MM.1S (cell line): ENCODE results near the gene ZNF785.
"Not testable (repeated sequence)": the region's sequence is repeated elsewhere in the genome, so short reads cannot be mapped to it uniquely, and the experiment has no call there.

Experiments used
- DNase-seq: peaks from one replicate; pipeline ENCODE4 v3.0.0-alpha.2; 2015
- H2AFZ ChIP-seq: fragments of 300-600 bp; sonication (generic); 2 replicates; pipeline ENCODE4 v1.6.0; 2016; ENCODE audit warnings: antibody characterized with exemption, low read length
- H3F3A ChIP-seq: fragments of 300-600 bp; sonication (generic); 2 replicates; pipeline ENCODE4 v1.6.1; 2016; ENCODE audit warnings: mild to moderate bottlenecking, antibody characterized with exemption, low read length, moderate library complexity, mixed read lengths; ENCODE audit not compliant: insufficient read depth
- H3K27ac ChIP-seq: fragments of 300-600 bp; sonication (generic); 2 replicates; pipeline ENCODE4 v1.5.1; 2016; ENCODE audit warnings: mild to moderate bottlenecking, low read length
- H3K27me3 ChIP-seq: fragments of 300-600 bp; sonication (generic); replicated peaks from 2 replicates; pipeline ENCODE4 v1.6.0; 2016; ENCODE audit warnings: low read length; ENCODE audit not compliant: insufficient read depth
- H3K36me3 ChIP-seq: fragments of 300-600 bp; sonication (generic); replicated peaks from 2 replicates; pipeline ENCODE4 v1.6.1; 2016; ENCODE audit warnings: mild to moderate bottlenecking, low read length, mixed read lengths; ENCODE audit not compliant: insufficient read depth
- H3K4me1 ChIP-seq: fragments of 300-600 bp; sonication (generic); 2 replicates; pipeline ENCODE4 v1.6.1; 2016; ENCODE audit warnings: low read length, mixed read lengths
- H3K4me2 ChIP-seq: fragments of 300-600 bp; sonication (generic); 2 replicates; pipeline ENCODE4 v1.6.0; 2016; ENCODE audit warnings: low read depth, low read length
- H3K4me3 ChIP-seq: fragments of 300-600 bp; sonication (generic); 2 replicates; pipeline ENCODE4 v1.5.1; 2016; ENCODE audit warnings: low read length, mixed read lengths
- H3K79me2 ChIP-seq: fragments of 300-600 bp; sonication (generic); 2 replicates; pipeline ENCODE4 v1.6.1; 2016; ENCODE audit warnings: mixed run types, low read length, mixed read lengths
- H3K9ac ChIP-seq: fragments of 300-600 bp; sonication (generic); 2 replicates; pipeline ENCODE4 v1.6.1; 2016; ENCODE audit warnings: low read length, mixed read lengths
- H3K9me2 ChIP-seq: fragments of 300-600 bp; sonication (generic); replicated peaks from 2 replicates; pipeline ENCODE4 v1.6.1; 2016; ENCODE audit warnings: mild to moderate bottlenecking, low read length, mixed read lengths; ENCODE audit not compliant: insufficient read depth
- H3K9me3 ChIP-seq: fragments of 300-600 bp; sonication (generic); replicated peaks from 2 replicates; pipeline ENCODE4 v1.6.1; 2016; ENCODE audit warnings: mild to moderate bottlenecking, low read length, mixed read lengths; ENCODE audit not compliant: insufficient read depth
- H4K20me1 ChIP-seq: fragments of 300-600 bp; sonication (generic); 2 replicates; pipeline ENCODE4 v1.6.1; 2016; ENCODE audit warnings: mild to moderate bottlenecking, low read length, moderate library complexity, mixed read lengths; ENCODE audit not compliant: insufficient read depth
- EZH2 ChIP-seq: fragments of 300-600 bp; sonication (generic); optimal IDR thresholded peaks from 2 replicates; pipeline ENCODE3; 2017; ENCODE audit warnings: low read depth, mild to moderate bottlenecking, antibody characterized with exemption, low read length, mixed read lengths
- EZH2phosphoT487 ChIP-seq: fragments of 300-600 bp; sonication (generic); IDR thresholded peaks from 2 replicates; pipeline ENCODE4 v1.6.1; 2018; ENCODE audit warnings: antibody characterized with exemption, low read length
- TF ChIP-seq, protein P1 (sequence below): fragments of 300-600 bp; sonication (generic); IDR thresholded peaks from 2 replicates; pipeline ENCODE4 v1.5.1; 2016; ENCODE audit warnings: antibody characterized with exemption, low read length, mixed read lengths

The ZNF785 gene

DNA sequence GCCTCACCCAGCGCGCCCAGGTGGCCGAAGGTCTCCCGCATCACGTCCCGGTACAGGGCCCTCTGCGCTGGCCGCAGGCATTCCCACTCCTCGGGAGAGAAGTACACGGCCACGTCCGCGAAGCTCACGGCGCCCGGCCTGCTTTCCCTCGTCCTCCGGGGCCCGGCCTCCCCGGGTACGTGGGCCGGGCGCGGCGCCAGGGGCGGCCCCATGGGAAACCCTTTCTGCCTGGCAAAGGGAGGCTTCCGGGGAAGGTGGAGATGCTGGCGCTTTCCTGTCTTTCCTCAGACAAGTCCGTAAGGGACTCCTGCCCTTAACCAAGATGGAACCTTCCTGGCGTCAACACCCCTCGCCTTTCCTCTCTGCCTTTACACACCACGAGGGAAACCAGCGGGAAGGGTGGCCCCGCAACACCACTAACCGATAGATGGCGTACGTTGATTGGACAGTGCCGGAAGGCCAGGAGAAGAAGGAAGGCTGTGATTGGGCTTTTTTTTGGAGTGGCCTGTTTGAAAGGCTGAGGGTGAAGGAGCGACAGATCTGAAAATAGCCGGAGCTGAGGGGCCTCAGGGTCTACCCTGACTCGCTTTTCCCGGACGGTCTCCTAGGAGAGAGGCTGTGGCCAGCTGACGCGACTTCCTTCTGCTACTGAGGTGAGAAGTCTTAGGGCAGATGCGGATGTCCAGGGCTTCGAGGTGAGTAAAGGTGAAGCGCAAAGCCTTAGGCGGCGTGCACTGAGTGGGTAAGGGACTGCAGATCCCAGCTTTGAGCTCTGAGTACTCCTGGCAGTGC is at the start of gene ZNF785:
Gene ZNF785, minus strand, starts transcription at position 298 of the 792 bp plus-strand sequence. Its CDS starts 86 bp downstream, at position 212.
- TF ChIP-seq, protein P1, sequence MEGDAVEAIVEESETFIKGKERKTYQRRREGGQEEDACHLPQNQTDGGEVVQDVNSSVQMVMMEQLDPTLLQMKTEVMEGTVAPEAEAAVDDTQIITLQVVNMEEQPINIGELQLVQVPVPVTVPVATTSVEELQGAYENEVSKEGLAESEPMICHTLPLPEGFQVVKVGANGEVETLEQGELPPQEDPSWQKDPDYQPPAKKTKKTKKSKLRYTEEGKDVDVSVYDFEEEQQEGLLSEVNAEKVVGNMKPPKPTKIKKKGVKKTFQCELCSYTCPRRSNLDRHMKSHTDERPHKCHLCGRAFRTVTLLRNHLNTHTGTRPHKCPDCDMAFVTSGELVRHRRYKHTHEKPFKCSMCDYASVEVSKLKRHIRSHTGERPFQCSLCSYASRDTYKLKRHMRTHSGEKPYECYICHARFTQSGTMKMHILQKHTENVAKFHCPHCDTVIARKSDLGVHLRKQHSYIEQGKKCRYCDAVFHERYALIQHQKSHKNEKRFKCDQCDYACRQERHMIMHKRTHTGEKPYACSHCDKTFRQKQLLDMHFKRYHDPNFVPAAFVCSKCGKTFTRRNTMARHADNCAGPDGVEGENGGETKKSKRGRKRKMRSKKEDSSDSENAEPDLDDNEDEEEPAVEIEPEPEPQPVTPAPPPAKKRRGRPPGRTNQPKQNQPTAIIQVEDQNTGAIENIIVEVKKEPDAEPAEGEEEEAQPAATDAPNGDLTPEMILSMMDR, result peak; percentile 24
- no peak for TF ChIP-seq EZH2
- TF ChIP-seq EZH2phosphoT487, result no peak
- Histone ChIP-seq H3K4me3 (peak within 1 kb of the TSS; percentile 35), H3K79me2 (no peaks in the 10 kb centered on the region), H3K4me2 (peak within 1 kb of the TSS; percentile 70), H3F3A (no peaks in the 10 kb centered on the region), H2AFZ (peak within 1 kb of the TSS; percentile 63), H3K36me3 (no peaks in the 10 kb centered on the region), H3K9me3 (no peaks in the 10 kb centered on the region), H3K9ac (no peak within 1 kb of the TSS; the same call in 1 of the 2 replicates), H4K20me1 (no peaks in the 10 kb centered on the region), H3K4me1 (peaks cover 5% of the 10 kb centered on the region; the same call in 1 of the 2 replicates), H3K27ac (no peak within 1 kb of the TSS), H3K9me2 (no peaks in the 10 kb centered on the region), H3K27me3 (no peaks in the 10 kb centered on the region)
- DNase-seq, result peak; percentile 56

DNA sequence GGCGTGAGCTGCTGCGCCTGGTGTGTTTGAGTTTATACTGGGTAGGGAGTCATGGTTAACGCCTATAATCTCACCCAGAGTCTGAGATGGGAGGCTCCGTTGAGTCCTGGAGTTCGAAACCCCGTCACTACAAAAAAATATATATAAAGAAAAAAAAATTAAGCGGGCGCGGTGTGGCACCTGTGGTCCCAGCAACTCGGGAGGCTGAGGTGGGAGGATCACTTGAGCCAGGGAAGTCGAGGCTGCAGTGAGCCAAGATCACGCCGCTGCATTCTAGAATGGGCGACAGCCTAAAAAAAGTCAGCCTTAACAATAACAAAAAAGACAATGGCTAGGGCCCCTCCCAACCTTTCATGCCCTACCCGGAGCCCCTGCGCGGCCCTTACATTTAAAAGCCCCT is 48.0 kb upstream of the ZNF785 start:
- H3K9me2 ChIP-seq, result no peaks in the 10 kb centered on the region
- no peaks in the 10 kb centered on the region for H3K36me3 ChIP-seq
- H3K4me1 ChIP-seq, result no peaks in the 10 kb centered on the region
- no peaks in the 10 kb centered on the region for H3K27me3 ChIP-seq
- H4K20me1 ChIP-seq, result no peaks in the 10 kb centered on the region
- peak overlapping the region; percentile 83 for H3K4me3 ChIP-seq
- peak overlapping the region; percentile 87 for H2AFZ ChIP-seq
- H3F3A ChIP-seq, result peaks cover 5% of the 10 kb centered on the region; the same call in 1 of the 2 replicates
- H3K79me2 ChIP-seq, result no peaks in the 10 kb centered on the region
- H3K9ac ChIP-seq, result peak overlapping the region; percentile 76; the same call in 1 of the 2 replicates
- peak overlapping the region; percentile 56; the same call in 1 of the 2 replicates for H3K27ac ChIP-seq
- H3K9me3 ChIP-seq, result no peaks in the 10 kb centered on the region
- TF ChIP-seq, protein P1, result no peak
- TF ChIP-seq EZH2, result no peak
- no peak for TF ChIP-seq EZH2phosphoT487
- peak overlapping the region; percentile 88; the same call in 1 of the 2 replicates for H3K4me2 ChIP-seq
- DNase-seq, result no peak

DNA sequence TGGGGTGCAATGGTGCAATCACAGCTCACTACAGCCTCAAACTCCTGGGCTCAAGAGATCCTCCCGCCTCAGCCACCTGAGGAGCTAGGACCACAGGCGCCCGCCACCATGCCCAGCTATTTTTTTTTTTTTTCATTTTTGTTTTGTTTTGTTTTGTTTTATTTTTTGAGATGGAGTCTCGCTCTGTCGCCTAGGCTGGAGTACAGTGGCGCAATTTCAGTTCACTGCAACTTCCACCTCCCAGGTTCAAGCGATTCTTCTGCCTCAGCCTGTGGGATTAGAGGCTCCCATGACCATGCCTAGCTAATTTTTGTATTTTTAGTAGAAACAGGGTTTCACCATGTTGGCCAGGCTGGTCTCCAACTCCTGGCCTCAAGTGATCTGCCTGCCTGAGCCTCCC is 47.0 kb upstream of the ZNF785 start:
- not testable (repeated sequence) for H3K4me3 ChIP-seq, H3K9me2 ChIP-seq, H3K79me2 ChIP-seq, H3K9ac ChIP-seq, H3K36me3 ChIP-seq, H3F3A ChIP-seq, H3K27ac ChIP-seq, H3K4me1 ChIP-seq, H3K27me3 ChIP-seq, H4K20me1 ChIP-seq, H3K9me3 ChIP-seq, H2AFZ ChIP-seq, DNase-seq, H3K4me2 ChIP-seq
